Inferior parietal cortex (tissue), 1 donor: ENCODE results near the gene SLC1A7.

Experiments
- DNase-seq: peaks from one replicate; pipeline ENCODE4 v3.0.0-alpha.2; 2016; ENCODE audit errors: extremely low spot score

SLC1A7 gene

GRCh38 chr1:53134042-53134485 lies 8.4 kb downstream of the SLC1A7 start:
- DNase-seq = no peak

- DNase-seq = no peak
Measured at GRCh38 chr1:53133261-53134041, 9.0 kb downstream of the SLC1A7 start.

GRCh38 chr1:53132176-53132575 lies 10.3 kb downstream of the SLC1A7 start:
- no peak for DNase-seq

GRCh38 chr1:53131590-53131938 lies 10.9 kb downstream of the SLC1A7 start:
- no peak for DNase-seq

GRCh38 chr1:53130878-53131589 lies 11.4 kb downstream of the SLC1A7 start:
- DNase-seq = no peak

GRCh38 chr1:53130598-53130877 lies 11.9 kb downstream of the SLC1A7 start:
- no peak for DNase-seq

GRCh38 chr1:53129891-53130597 lies 12.4 kb downstream of the SLC1A7 start:
- DNase-seq = no peak

- DNase-seq = no peak
Measured at GRCh38 chr1:53128401-53128800, 14.0 kb downstream of the SLC1A7 start.

- no peak for DNase-seq
Measured at GRCh38 chr1:53127546-53127945, 14.9 kb downstream of the SLC1A7 start.

GRCh38 chr1:53126495-53126894 lies 15.9 kb downstream of the SLC1A7 start:
- DNase-seq = no peak

- DNase-seq = no peak
Measured at GRCh38 chr1:53125623-53126360, 16.6 kb downstream of the SLC1A7 start.

- DNase-seq = no peak
Measured at GRCh38 chr1:53125122-53125521, 17.3 kb downstream of the SLC1A7 start.

- DNase-seq = no peak
Measured at GRCh38 chr1:53123453-53124140, 18.8 kb downstream of the SLC1A7 start.

- no peak for DNase-seq
Measured at GRCh38 chr1:53122961-53123413, 19.5 kb downstream of the SLC1A7 start.

GRCh38 chr1:53122201-53122885 lies 20.1 kb downstream of the SLC1A7 start:
- no peak for DNase-seq

- no peak for DNase-seq
Measured at GRCh38 chr1:53121319-53122172, 20.9 kb downstream of the SLC1A7 start.

GRCh38 chr1:53120659-53121058 lies 21.8 kb downstream of the SLC1A7 start:
- no peak for DNase-seq

GRCh38 chr1:53117836-53118235 lies 24.6 kb downstream of the SLC1A7 start:
- DNase-seq = no peak

- no peak for DNase-seq
Measured at GRCh38 chr1:53116933-53117600, 25.4 kb downstream of the SLC1A7 start.
